Measurements from ENCODE around the gene RRP7A. TPM values are rescaled to one million over a fixed set of nuclear protein-coding genes. Genes with fewer than 3 reads are reported as not detected.
A peak's percentile ranks its signal among the peaks of the same experiment; 100 is the strongest.
"Not testable (repeated sequence)": the region's sequence is repeated elsewhere in the genome, so short reads cannot be mapped to it uniquely, and the experiment has no call there.

The RRP7A gene
- total and polyA plus RNA-seq, 4 donors = 8.6 to 12.1 (median 10.3) TPM

DNA sequence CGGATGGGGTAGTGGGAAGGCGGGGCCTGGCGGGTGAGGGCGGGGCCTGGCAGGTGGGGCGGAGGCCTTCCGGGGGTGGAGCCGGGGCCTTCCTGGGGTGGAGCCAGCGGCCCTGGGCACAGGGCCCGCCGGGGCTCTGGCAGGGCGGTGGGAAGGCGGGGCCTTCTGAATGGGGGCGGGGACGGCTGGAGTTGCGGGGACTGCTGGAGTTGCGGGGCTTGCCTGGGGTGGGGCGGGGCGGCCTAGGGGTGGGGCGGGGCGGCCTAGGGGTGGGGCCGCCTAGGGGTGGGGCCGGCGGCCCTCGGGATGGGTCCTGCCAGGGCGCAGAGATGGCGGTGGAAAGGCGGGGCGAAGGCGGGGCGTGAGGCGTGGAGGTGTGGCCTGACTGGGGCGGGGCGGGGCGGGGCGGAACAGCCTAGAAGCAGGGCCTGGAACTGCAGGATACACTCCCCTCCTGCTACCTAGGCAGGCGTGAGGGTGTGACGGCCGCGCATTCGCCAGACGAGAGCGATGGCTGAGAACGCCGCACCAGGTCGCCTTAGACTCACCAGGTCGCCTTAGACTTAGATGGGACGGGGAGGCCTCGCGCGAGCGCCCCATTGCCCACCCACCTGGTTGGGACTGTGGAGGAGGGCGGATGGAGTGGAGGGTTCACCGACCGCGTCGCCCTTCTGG is 19.3 kb downstream of the RRP7A start:
- Histone ChIP-seq H3K27ac (ENCODE audit: low read depth in 1 of 2, low read length in 2 of 2) (no peak overlapping the region), H3K4me1 (ENCODE audit: control insufficient read depth in 4 of 4, insufficient read depth in 4 of 4, low read length in 3 of 4) (peaks cover 0 to 5% (median 4%) of the 10 kb centered on the region in 4 donors), H3K36me3 (ENCODE audit: control insufficient read depth in 4 of 4, insufficient read depth in 3 of 4, low read depth in 1 of 4, low read length in 3 of 4) (no peaks in the 10 kb centered on the region), H3K4me3 (ENCODE audit: low read depth in 1 of 3, low read length in 3 of 3) (peak overlapping the region in 1 of 3 donors; percentile 42), H3K27me3 (ENCODE audit: control insufficient read depth in 4 of 4, insufficient read depth in 4 of 4, low read length in 3 of 4) (no peaks in the 10 kb centered on the region), H3K9ac (ENCODE audit: low read depth in 1 of 2, low read length in 2 of 2) (no peak overlapping the region), H3K9me3 (ENCODE audit: control insufficient read depth in 4 of 4, low read length in 3 of 4) (no peaks in the 10 kb centered on the region)
- DNase-seq (ENCODE audit: low spot score) = peak; percentile 95
- WGBS = 9% methylated on average over 56 of the region's 56 CpGs
- TF ChIP-seq RAD21 (IDR thresholded peaks at IDR 0.05) (no peak), GABPA (IDR thresholded peaks at IDR 0.05 in 1 of 2, conservative IDR thresholded peaks at IDR 0.05 in 1 of 2) (no peak), HNF4A (conservative IDR thresholded peaks at IDR 0.05) (no peak), SP1 (IDR thresholded peaks at IDR 0.05) (peak; percentile 69), FOXA1 (IDR thresholded peaks at IDR 0.05) (no peak)
- TF ChIP-seq, protein P1, sequence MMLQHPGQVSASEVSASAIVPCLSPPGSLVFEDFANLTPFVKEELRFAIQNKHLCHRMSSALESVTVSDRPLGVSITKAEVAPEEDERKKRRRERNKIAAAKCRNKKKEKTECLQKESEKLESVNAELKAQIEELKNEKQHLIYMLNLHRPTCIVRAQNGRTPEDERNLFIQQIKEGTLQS (IDR thresholded peaks at IDR 0.05) = no peak

GRCh38 chr22:42499773-42500160 is 19.8 kb downstream of the RRP7A start:
- peak overlapping the region in 1 of 3 donors; percentile 42 for H3K4me3 ChIP-seq (ENCODE audit: low read depth in 1 of 3, low read length in 3 of 3)
- not testable (repeated sequence) for H3K4me1 ChIP-seq (ENCODE audit: control insufficient read depth in 4 of 4, insufficient read depth in 4 of 4, low read length in 3 of 4); H3K36me3 ChIP-seq (ENCODE audit: control insufficient read depth in 4 of 4, insufficient read depth in 3 of 4, low read depth in 1 of 4, low read length in 3 of 4); H3K27ac ChIP-seq (ENCODE audit: low read depth in 1 of 2, low read length in 2 of 2); H3K27me3 ChIP-seq (ENCODE audit: control insufficient read depth in 4 of 4, insufficient read depth in 4 of 4, low read length in 3 of 4); H3K9ac ChIP-seq (ENCODE audit: low read depth in 1 of 2, low read length in 2 of 2); DNase-seq (ENCODE audit: low spot score); H3K9me3 ChIP-seq (ENCODE audit: control insufficient read depth in 4 of 4, low read length in 3 of 4)
- WGBS = 61% methylated on average over 15 of the region's 15 CpGs

DNA sequence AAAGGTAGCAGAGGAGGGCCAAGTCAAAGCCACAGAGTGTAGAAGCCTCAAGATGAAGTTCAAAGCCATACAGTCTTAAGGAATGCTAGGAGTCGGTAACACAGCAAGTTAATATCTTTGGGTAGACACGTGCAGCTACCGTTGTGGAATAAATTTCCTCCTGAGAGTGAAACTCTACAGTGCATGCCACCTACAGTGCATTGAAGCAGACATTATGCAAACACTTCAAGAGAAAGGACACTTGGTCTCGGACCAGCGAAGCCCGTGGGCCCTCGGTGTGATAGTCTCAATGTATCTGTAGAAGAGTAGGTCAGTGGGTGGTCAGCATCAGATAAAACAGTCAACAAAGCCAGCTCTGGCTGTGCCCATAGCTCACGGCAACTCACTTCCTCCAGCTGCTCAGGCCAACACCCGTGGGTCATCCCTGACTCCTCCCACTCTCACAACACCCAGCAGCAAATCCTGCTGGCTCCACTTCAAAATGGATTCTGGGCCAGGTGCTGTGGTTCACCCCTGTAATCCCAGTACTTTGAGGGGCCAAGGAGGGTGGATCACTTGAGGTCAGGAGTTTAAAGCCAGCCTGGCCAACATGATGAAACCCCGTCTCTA is 24.0 kb downstream of the RRP7A start:
- not testable (repeated sequence) for H3K27ac ChIP-seq (ENCODE audit: low read depth in 1 of 2, low read length in 2 of 2); H3K27me3 ChIP-seq (ENCODE audit: control insufficient read depth in 4 of 4, insufficient read depth in 4 of 4, low read length in 3 of 4); H3K4me3 ChIP-seq (ENCODE audit: low read depth in 1 of 3, low read length in 3 of 3); H3K36me3 ChIP-seq (ENCODE audit: control insufficient read depth in 4 of 4, insufficient read depth in 3 of 4, low read depth in 1 of 4, low read length in 3 of 4); H3K4me1 ChIP-seq (ENCODE audit: control insufficient read depth in 4 of 4, insufficient read depth in 4 of 4, low read length in 3 of 4); H3K9ac ChIP-seq (ENCODE audit: low read depth in 1 of 2, low read length in 2 of 2); H3K9me3 ChIP-seq (ENCODE audit: control insufficient read depth in 4 of 4, low read length in 3 of 4); DNase-seq (ENCODE audit: low spot score)
- WGBS = 61% methylated on average over 10 of the region's 10 CpGs

DNA sequence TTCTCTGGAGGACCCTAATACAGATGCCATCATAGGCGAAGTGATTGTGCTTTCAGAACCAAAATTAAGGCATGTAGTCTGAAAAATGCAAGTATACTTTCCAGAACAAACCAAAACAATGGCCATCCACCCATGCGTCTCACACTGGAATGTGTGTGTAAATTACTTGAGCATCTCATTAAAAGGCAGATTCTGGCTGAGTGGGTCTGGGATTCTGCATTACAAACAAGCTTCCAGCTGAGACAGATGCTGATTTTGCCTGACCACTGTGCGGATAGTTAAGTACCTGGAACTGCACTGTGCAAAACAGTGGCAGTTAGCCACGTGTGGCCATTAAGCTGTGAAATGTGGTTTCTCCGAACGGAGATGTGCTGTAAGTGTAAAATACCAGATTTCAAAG is 26.2 kb downstream of the RRP7A start:
- no peaks in the 10 kb centered on the region for H3K9me3 ChIP-seq (ENCODE audit: control insufficient read depth in 4 of 4, low read length in 3 of 4)
- 76% methylated on average over 6 of the region's 6 CpGs for WGBS
- no peaks in the 10 kb centered on the region for H3K27me3 ChIP-seq (ENCODE audit: control insufficient read depth in 4 of 4, insufficient read depth in 4 of 4, low read length in 3 of 4)
- no peaks in the 10 kb centered on the region for H3K36me3 ChIP-seq (ENCODE audit: control insufficient read depth in 4 of 4, insufficient read depth in 3 of 4, low read depth in 1 of 4, low read length in 3 of 4)
- no peak overlapping the region for H3K9ac ChIP-seq (ENCODE audit: low read depth in 1 of 2, low read length in 2 of 2)
- H3K27ac ChIP-seq (ENCODE audit: low read depth in 1 of 2, low read length in 2 of 2) = no peak overlapping the region
- H3K4me1 ChIP-seq (ENCODE audit: control insufficient read depth in 4 of 4, insufficient read depth in 4 of 4, low read length in 3 of 4) = no peaks in the 10 kb centered on the region
- TF ChIP-seq JUND (IDR thresholded peaks at IDR 0.05) (no peak), FOXA2 (IDR thresholded peaks at IDR 0.05) (no peak)
- no peak overlapping the region for H3K4me3 ChIP-seq (ENCODE audit: low read depth in 1 of 3, low read length in 3 of 3)
- no peak for DNase-seq (ENCODE audit: low spot score)

- Histone ChIP-seq H3K4me1 (ENCODE audit: control insufficient read depth in 4 of 4, insufficient read depth in 4 of 4, low read length in 3 of 4) (no peaks in the 10 kb centered on the region), H3K36me3 (ENCODE audit: control insufficient read depth in 4 of 4, insufficient read depth in 3 of 4, low read depth in 1 of 4, low read length in 3 of 4) (no peaks in the 10 kb centered on the region), H3K9ac (ENCODE audit: low read depth in 1 of 2, low read length in 2 of 2) (no peak overlapping the region), H3K27ac (ENCODE audit: low read depth in 1 of 2, low read length in 2 of 2) (no peak overlapping the region), H3K4me3 (ENCODE audit: low read depth in 1 of 3, low read length in 3 of 3) (no peak overlapping the region), H3K9me3 (ENCODE audit: control insufficient read depth in 4 of 4, low read length in 3 of 4) (no peaks in the 10 kb centered on the region), H3K27me3 (ENCODE audit: control insufficient read depth in 4 of 4, insufficient read depth in 4 of 4, low read length in 3 of 4) (no peaks in the 10 kb centered on the region)
- DNase-seq (ENCODE audit: low spot score) = no peak
- WGBS = 96% methylated on average over 18 of the region's 18 CpGs
- TF ChIP-seq FOXA2 (IDR thresholded peaks at IDR 0.05) = no peak
- no peak for TF ChIP-seq TAF1 (conservative IDR thresholded peaks at IDR 0.05)
- TF ChIP-seq RXRA (IDR thresholded peaks at IDR 0.05) = no peak
- TF ChIP-seq RAD21 (IDR thresholded peaks at IDR 0.05) = no peak
- TF ChIP-seq EGR1 (IDR thresholded peaks at IDR 0.05; ENCODE audit: low read depth in 2 of 2) = no peak
- TF ChIP-seq MAX (IDR thresholded peaks at IDR 0.05) = no peak
- no peak for TF ChIP-seq GABPA (IDR thresholded peaks at IDR 0.05 in 1 of 2, conservative IDR thresholded peaks at IDR 0.05 in 1 of 2)
- no peak for TF ChIP-seq HNF4A (conservative IDR thresholded peaks at IDR 0.05)
- TF ChIP-seq NR2F2 (IDR thresholded peaks at IDR 0.05) = no peak
- no peak for TF ChIP-seq ZBTB33 (IDR thresholded peaks at IDR 0.05)
- TF ChIP-seq FOXA1 (IDR thresholded peaks at IDR 0.05) = no peak
Observed at GRCh38 chr22:42492323-42492690, 27.3 kb downstream of the RRP7A start.
